TTC549 (cell line): ENCODE measurements around the gene RGMB.

Experiments used
- FAIRE-seq: peaks from 2 replicates; lab custom pipeline; 2012; peaks lifted over from hg19 to GRCh38; lab: Jason Lieb, UNC

The RGMB gene

DNA sequence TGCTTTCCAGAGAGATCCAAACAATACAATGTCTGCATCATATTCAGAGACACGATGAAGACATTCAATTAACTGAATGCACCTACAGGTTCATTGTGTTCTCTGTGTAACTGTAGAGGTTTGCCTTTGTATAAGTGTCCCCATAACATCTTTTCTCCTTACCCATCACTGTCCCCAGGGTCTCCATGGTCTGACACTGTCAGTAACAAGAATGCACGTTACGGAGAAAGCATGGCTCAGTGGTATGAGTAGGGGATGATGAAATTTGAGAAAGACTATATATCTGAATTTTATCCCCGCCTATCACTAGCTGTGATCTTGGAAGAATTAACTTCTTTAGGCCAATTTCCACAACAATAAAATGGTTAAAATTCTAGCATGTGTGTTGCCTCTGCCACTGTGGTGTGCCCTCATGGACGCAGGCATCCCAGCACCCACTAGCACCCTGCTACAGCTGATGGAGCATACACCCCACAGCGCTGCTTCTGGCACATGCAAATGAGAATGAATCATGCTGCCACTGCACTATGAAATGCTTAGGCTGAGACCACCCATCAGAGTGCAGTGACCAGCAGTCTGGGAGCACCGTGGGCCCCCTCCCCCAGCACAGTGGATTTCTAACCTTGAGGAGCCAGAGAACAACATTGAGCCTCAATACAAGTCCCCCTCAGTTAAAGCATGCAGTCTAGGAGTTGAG, 54.3 kb downstream of the RGMB start:
- FAIRE-seq, result no peak

DNA sequence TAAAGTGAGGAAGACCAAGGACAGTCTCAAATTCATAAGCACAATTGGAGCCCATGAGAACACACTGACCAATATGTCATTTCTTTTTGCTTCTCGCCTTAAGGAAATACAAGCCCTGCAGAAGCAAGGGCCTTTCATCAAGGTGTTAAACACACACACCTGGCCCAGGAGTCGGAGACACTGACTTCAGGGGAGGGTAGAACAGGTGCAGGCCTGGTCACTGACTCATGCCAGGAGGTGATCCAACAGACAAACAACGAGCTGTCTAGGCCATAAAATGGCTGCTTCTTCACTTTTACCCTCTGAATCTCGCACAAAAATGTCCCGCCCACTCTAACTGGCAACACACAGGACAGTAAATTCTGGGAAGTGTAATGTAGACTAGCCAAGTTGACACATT, 62.7 kb downstream of the RGMB start:
- no peak for FAIRE-seq

DNA sequence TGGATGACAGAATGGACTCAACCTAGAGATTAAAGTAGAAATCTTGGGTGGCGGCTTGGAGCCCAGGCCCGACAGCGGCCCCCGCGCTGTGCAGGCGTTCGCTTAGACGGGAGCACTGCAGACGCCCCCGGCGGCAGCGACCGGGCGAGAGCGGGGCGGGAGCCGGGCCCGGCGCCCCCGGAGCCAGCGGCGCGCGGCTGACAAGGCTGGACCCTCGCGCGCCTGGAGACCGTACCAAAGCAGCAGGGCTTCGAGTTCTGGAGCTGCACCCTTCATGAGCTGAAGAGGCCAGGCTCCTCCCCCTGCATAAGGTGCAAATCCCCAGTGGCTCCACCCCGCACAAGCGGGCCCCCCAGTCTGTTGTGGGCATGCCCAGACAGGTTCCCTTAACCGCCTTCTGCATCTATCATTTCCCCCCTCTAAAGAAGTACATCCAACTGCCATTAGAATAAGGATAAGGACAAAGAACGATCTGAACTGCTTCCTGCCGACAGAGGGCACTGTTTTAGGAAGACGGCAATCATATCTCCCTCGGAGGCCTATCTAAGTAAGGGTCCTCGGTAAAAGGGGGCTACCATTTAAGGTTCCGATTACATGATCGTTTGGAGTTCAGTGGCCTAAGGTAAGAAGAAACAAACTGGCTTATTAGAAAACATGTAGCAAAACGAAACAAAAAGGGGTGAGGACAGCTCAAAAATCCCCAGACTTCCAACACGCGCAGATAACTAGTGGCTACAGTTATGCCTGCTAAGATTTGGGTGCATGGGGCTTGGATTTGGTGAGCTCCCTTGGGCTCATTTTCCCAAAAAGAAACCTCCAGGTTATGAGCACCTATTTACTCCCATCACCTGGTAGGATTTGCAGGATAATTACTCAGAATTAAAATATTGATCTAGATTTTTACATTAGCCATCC, 66.3 kb downstream of the RGMB start:
- FAIRE-seq, result no peak

DNA sequence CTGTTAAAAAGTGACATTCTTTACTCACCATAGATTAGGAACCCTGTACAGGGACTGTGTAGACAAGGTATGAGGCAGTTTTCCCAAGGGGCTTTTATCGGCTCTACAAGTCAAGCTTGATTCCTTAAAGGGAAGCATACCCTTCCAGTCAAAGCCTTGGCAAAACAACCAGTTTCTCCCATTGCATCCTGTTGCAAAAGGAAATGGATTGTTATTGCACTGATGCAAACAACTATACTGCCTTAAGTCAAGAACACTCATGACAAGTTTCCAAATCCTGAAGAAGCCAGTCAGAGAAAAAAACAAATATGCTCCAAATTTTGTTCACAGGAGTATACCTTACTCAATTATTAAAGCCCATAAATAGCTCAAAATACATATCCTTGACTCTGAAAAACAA, 67.5 kb downstream of the RGMB start:
- no peak for FAIRE-seq

DNA sequence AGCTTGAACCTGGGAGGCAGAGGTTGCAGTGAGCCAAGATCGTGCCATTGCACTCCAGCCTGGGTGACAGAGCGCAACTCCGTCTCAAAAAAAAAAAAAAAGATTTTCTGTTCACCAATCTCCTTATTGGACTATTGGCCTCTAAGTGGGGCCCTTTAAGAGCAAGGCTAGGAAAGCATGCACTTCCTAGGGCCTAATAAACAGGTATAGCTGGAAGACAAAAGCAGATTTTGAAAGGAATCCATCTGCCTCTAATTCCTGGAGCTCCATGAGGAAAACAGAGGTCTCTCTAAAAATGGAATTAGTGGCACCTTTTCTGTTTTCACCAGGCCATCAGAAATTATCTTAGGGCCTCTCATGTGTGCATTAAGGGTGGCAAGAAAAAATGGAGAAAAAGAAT, 70.0 kb downstream of the RGMB start:
- FAIRE-seq, result no peak

DNA sequence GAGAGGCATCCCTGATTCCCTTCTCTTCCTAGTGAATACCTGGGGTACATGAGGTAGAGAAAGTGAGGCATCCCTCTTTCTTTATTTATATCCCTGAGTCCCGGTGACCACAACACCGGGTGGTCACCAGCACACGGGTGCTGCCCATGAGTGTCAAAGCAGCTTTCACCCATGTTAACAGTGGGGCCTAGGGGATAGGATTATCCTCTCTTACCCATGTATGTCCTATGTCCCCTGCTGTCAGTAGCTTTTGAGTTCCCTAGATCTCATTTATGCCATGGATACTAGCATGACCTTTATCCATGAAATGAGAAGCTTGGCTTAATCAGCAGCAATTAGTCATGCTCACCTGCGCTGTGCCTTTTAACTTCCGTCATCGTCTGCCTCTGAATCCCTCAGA, 71.4 kb downstream of the RGMB start:
- FAIRE-seq, result no peak

DNA sequence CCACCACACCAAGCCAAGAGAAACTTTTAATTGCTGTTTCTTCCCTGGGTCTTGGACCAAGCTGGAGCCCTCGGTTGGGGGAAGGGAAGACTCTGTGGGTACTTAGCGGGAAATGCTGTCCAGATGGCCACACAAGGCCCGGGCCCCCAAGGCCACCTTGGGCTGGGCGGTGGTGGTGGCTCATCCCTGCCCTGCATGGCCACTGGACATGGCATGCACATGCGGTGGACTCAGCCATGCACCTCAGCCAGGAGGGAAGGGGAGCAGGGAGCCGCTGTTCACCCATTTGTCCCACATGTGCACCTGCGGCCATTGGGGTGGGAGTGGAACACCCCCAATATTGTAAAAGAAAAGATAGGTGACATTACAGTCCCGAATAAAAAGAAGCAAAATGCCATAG, 72.4 kb downstream of the RGMB start:
- no peak for FAIRE-seq
